GM10266 (cell line): Measurements from ENCODE around the gene SSTR4.

Source experiments
- DNase-seq: peaks from one replicate; pipeline ENCODE4 v3.0.0; 2012; ENCODE audit errors: extremely low spot score
- CTCF ChIP-seq: IDR thresholded peaks from 2 replicates; pipeline ENCODE4 v1.5.1; 2012; ENCODE audit warnings: mild to moderate bottlenecking, low read depth; ENCODE audit not compliant: control insufficient read depth, insufficient read depth; ENCODE audit errors: missing control alignments

The SSTR4 gene

GRCh38 chr20:23086056-23086566, 51.0 kb downstream of the SSTR4 start, which contains the start of gene CD93:
TSS of gene CD93 (minus strand) at chr20:23086324. CDS start at chr20:23086192, 132 bp downstream.
- peak; percentile 26 for DNase-seq
- TF ChIP-seq CTCF = no peak

DNA sequence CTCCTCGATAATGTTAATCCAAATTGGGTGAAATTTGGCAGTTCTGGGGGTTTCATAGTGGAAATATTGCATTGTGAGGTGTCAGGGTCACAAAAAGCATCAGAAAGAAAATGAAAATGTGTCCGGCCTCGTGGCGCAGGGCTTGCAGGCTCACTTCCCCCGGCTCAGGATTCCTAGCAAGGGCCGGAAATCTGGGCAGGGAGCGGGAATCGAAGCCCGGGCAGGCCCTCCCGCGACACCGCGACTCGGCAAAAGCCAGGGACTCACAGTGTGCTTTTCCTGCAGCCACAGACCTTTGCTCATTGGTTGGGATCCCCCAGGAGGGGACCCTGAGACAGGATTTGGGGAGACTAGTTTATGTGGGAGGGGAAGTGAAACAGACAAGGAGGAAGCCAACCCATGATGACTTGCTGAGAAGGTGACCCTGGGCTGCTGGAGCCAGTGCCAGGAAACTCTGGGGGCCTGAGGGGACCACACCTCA, 51.9 kb downstream of the SSTR4 start:
- no peak for TF ChIP-seq CTCF
- no peak for DNase-seq

- no peak for DNase-seq
- no peak for TF ChIP-seq CTCF
Measured at GRCh38 chr20:23087587-23088251, 52.6 kb downstream of the SSTR4 start.
